GM19239 (cell line): ENCODE data around the gene ALK.

Experiments used
- DNase-seq: peaks from one replicate; pipeline ENCODE4 v3.0.0; 2011; ENCODE audit warnings: low spot score; ENCODE audit not compliant: insufficient read length
- FAIRE-seq: peaks from 2 replicates; lab custom pipeline; 2011; peaks lifted over from hg19 to GRCh38; lab: Jason Lieb, UNC

The ALK gene

DNA sequence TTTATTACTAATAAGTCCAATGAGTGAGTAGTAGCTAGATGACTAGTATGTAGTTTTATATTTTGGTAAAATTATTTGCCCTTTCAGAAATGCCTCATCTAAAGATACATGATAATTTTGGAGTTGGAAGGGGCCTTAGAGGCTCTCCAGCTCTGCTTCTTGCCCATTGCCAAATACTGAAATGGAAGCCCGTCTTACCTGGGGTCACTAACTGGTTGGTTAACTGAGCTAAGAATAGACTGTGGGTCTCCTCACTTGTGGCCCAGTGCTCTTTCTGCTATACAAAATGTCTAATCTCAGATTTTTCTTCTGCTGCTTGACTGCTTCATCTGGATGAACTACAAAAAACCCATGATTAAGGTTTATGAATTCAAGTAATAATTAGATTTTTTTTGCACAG lies 739.1 kb downstream of the ALK start:
- FAIRE-seq (no peak), DNase-seq (no peak)

DNA sequence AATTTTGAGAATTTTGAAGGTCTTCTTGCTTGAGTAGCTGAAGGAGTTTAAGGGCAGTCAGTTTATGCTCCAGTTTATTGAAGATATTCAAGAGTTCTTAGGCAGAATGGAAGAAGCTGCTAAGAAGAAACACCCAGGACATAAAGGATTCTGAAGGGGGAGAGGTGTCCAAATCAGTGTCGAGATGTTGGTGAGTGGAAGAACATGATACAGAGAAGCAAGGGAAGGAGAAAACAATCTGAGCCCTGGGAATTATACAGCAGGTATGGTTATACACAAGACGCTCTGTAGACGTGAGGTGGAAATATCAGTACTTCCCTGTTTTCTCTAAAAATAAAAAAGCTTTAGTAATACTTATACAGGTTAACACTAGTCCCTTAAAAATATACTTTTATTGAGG lies 746.0 kb downstream of the ALK start:
- DNase-seq (no peak), FAIRE-seq (no peak)

DNA sequence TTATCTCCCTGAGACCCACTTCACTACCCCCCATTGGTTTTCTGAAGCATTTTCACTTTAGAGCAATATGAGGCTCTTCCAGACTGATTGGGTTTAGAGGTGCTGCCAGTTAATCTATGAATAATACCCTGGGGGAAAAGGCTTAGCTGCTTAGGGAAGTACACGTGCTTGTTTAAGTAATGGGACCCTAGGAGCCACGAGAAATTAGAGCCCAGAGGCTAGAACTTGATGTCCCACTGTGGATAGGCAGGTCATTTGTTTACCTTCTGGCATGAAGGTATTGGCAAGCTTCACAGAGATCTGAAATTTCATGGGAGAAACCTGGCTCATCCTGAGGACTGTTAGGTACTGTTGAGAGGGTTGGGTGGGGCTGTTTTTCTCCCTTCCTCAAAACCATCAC lies 746.4 kb downstream of the ALK start:
- FAIRE-seq, result no peak
- DNase-seq, result no peak

DNA sequence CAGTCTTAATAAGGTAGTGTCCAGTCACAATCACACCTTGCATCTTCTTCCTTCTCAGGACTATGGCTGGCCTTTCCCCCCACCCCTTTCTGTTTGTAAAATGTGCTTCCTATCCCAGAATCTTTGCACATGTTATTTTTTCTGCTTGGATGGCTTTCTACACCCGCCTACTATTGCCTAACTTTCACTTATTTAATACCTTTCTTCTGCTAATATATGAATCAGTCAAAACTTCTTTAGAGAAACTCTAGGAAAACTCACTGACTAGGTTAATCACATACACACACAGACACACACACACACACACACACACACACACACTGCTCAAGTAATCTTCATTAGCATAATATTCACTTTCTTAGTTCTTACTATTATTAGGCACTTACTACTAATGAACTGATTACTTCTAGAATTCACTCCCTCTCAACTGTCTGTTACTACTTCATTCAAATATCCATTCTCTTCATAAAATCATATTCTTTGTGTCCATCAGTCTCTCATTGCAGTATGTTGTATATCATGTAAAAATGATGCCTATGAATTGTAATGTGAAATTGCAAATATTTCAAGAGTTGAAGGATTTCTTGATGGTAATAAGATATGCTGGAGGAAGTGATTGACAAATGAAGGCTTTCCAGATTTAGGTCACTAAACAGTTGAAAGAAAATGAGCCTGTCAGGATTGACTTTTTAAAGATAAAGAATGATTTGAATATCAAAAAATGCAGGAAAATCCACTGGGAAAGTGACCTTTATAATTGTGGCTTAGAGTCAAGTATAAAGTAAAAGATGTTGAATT lies 754.9 kb downstream of the ALK start:
- DNase-seq (no peak), FAIRE-seq (peak; percentile 14)

DNA sequence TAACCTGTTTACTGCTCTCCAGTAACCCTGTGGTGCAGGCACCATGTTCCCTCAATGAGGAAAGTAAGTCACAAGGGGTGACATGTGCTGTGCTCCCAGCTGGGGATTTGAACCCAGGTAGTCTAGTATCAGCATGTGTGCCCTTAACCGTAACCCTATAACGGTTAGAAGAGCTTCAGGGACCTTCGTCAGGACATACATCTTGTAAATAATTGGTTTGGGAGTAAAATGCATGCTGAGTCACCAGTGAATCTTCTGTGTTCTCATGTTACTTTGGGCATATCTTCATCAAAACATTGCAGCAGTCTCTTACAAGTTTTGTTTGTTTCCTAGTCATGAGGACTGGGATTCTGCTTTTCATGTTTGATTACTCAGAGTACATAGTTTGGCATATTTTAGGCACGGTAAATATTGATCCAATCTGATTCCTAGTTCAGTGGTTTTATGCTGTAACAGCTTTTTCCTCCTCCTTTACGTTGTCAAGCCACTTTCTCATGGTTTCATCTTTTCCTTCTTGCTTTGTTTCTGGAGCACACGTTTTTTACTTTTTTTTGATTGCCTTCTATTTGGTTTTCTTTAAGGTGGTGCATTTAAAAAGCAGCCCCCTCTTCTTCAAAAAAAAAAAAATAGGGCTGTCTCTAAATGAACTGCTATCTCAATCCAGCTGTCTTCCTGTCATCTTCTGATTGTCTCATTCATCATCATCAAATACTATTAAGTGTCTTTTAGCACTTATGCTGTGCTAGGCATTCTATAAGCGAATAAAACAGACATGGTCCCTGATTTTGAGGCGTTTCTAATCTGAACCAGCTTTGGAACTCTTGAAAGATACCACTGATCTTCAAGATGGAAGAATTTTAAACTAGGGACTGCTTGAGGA lies 755.8 kb downstream of the ALK start:
- FAIRE-seq (no peak), DNase-seq (no peak)

DNA sequence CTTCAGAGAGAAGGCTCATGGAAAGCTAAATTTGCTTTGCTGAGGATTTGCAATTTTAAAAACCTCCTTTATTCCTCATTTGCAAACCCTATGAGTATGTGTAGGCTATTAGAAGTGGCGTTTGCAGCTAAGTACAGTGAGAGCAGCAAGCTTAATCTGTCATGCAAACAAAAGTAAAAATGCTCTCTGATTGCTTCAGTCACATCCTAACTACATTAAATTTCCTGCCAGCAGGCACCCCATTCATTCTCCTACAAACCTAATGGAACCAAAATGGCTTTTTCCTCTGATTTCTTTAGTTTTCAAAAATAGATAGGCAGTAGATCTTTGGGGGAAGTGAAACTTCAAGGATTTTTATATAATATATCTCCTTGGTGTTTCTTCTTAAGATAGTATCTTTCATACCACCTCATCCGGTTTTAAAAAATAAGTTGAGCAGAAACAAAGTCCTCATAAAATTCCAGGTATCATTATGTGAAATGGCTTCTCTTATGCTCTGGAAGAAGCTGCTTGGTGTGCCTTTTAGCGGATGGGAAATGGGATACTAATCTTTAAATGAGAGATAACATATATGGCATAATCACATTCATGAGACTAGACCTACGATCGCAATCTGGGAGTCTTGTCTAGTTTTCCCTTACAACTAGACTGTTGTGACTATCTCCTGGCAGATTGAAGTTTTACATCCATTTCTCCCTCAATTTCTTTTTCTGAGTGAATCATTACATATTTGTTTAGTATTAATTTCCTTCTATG lies 757.1 kb downstream of the ALK start:
- FAIRE-seq, result no peak
- DNase-seq, result no peak

DNA sequence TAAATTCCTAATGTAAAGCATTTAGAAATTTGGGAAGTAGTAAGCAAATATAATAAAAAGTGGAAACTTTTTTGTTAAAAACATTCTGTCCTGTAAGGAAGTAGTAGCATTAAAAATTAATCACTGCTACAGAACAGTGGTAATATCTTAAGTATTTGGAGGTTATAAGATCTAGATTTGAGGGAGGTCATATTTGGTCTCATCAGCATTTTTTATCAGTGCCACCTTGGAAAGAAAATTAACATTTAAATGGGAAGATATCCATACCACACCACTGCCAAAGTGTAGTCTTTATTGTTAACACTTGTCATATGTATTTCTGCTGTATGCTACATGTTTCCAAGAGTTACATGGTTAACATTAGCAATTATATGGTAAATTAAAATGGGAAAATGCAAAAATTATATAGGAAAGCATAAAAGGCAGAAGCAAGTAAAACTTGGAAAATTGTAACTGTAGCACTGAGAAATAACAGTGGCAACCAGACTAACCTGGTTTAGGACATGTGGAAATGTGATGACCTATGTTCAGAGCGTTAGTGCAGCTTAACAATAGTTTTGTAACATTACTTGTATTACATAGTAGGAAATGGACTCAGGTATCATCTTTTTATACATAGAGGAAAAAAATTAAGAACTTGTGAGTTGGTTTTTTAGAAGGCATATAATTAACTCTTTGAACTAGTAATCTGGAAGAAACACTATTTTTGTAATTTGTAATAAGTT lies 759.0 kb downstream of the ALK start:
- DNase-seq, result no peak

DNA sequence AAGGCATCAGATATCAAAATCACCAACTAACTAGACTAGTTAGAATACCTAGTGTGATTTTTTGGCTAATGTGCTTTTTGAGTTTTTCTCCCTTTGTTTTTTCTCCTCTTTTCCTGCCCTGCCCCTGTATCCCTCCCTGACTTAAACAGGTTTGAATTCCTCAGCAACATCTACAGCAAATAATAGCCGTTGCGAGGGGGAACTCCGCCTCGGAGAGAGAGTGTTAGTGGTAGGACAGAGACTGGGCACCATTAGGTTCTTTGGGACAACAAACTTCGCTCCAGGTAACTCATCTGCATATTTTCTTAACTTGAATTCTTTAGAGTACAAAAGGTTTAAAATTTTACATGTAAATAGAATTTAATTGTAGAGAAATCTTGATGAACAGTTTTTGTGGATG lies 761.2 kb downstream of the ALK start:
- FAIRE-seq, result no peak
- DNase-seq, result no peak

More for the DNA sequence above, 759.0 kb downstream of the ALK start:
- FAIRE-seq, result no peak

DNA sequence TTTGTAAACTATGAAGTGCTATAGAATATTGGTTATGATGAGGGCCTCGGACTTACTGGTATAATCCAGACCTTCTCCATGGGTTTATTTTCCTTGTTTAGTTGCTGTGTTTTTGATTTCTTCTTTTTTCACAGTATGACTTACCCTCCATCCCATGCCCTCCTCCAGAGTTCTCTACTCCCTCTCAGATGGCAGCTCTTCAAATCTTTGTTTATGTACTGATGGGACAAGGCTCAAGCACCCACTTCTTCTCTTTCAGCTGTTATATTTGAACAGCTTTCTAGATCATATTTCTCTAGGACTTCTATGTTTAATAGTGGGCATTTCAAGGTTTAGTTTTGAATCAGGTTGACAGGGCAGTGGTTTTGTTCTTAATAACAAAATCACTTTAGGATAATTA lies 762.3 kb downstream of the ALK start:
- FAIRE-seq, result no peak
- DNase-seq, result no peak

DNA sequence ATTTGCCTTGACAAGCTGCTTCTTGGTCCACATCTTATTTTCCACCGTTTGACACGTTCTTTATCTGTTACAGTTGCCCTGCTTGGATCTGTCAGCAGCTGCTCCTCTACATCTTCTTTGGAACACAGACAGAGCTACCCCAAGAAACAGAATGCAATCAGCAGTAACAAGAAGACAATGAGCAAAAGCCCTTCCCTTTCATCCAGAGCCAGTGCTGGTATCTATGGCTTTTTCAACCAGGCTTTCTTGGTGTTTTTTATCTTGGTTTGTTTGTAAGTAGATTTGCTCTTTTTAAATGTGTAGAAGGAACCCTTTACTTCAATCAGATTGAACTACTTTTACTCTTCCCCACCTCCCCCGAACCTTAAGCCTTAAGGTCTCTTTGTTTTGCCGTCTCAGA lies 764.3 kb downstream of the ALK start:
- peak; percentile 21 for FAIRE-seq
- no peak for DNase-seq

DNA sequence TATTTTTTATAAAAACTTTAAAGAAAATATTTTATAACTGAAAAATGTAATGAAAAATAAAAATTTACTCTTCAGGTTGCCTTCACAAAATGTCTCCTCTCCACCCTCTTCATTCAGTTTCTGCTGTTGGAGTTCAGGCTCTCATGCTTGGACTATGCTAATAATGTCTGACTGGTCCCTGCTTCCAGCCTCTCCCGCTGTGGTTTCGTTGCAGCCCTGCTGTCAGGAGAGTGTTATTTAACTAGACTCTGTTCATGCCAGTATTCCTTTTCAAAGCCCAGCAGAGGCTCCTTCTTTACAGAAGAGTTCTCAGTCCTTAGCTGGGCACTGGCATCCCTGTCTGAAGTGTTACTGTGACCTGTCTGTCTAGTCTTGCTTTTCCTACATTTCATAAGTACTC lies 765.8 kb downstream of the ALK start:
- FAIRE-seq, result no peak
- DNase-seq, result no peak

DNA sequence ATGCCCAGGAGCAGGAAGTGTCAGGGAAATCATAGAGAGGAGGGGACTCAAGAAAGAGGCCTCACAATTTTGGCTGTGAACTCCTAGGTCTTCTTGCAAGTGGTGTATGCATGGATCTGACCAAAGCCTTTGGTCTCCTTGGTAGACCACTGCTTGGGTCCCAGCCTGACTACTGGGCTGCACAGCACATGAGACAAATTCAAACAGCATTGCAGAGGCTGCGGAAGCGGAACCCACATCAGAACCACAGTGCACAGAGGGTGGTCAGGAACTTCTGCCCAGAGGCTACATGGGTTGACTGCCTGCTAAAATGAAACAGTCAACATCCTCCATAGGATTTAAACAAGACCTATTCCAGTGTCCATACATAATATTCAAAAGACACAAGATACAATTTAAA lies 766.8 kb downstream of the ALK start:
- no peak for FAIRE-seq
- no peak for DNase-seq

DNA sequence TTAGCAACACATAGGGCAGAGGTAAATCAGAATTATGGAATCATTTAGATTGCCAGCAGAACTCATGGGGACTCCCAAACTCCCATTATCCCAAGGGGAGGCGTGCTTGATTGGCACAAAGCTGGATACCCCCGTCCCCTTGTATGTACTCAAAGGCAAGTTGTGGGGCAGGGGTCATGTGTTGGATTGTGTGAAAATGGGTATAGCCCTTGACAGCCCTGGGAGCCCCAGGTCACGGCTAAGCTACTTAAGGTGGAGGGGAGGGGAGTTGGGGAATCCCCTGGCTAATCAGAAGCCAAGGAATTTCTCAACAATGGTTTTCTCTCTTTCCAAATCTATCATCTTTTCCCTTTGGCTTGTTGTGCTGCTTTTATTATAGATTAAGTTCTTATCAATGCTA lies 773.4 kb downstream of the ALK start:
- FAIRE-seq (no peak), DNase-seq (no peak)

DNA sequence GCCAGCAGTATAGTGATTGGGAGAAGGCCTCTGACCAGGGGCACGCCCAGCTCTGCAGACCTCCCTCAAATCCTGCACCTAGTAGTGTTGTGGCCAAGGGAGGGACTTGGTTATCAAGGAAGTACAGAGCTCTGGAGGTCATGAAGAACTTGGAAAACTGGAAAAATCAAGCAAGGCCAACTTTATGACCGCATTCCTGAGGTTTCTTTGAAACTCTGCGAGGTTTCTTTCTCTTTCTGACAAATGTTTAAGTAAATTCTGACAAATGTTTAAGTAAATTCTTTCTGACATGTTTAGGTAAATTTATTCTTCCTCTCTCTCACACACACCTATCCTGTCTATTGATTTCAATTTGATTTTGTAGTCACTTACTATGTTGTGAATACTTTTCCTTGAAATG lies 775.2 kb downstream of the ALK start:
- no peak for FAIRE-seq
- no peak for DNase-seq

DNA sequence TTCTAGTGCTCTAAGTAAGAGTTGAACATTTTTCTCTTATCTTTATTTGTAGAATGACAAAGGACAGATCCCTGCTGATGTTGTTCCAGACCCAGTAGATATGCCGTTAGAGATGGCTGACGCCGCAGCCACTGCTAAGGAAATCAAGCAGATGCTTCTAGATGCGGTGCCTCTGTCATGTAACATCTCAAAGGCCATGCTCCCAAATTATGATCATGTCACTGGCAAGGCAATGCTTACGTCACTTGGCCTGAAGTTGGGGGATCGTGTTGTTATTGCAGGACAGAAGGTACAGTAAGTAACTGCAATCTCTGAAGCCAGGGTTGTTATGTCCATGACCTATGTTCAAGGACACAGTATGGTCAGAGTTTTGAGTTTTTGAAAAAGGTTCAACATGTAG lies 777.7 kb downstream of the ALK start:
- FAIRE-seq, result no peak
- no peak for DNase-seq
